Common myeloid progenitor, CD34-positive (primary cell): Measurements from ENCODE around the gene CYFIP1.

Experiments
- CTCF ChIA-PET: fragments of 350-600 bp; sonication (Branson Sonifier 250); formaldehyde crosslinking; loops from one replicate; lab custom pipeline; 2021; ENCODE audit warnings: antibody characterized with exemption; lab: Charles Lee
- POLR2A ChIA-PET: fragments of 350-600 bp; sonication (Branson Sonifier 250); formaldehyde crosslinking; loops from one replicate; lab custom pipeline; 2021; ENCODE audit warnings: antibody characterized with exemption; lab: Charles Lee
- DNase-seq, 3 donors: peaks; one replicate each; pipeline versions ENCODE4 v3.0.0 to v3.0.0-alpha.2; 2013
- H3K27ac ChIP-seq, 2 experiments: 1 replicate in 1 of 2; 2 replicates in 1 of 2; pipeline ENCODE4 v1.7.0; 2013; ENCODE audit warnings: inconsistent platforms in 2 of 2, low read length in 2 of 2, mild to moderate bottlenecking in 2 of 2, low read depth in 1 of 2, moderate library complexity in 1 of 2; ENCODE audit not compliant: severe bottlenecking in 2 of 2, insufficient read depth in 1 of 2, poor library complexity in 1 of 2
- H3K27me3 ChIP-seq, 5 experiments: replicated peaks in 2 of 5; 1 replicate in 3 of 5; 2 replicates in 2 of 5; pipeline versions ENCODE4 v1.6.1 to v1.7.0; 2013; ENCODE audit warnings: low read length in 4 of 5, mild to moderate bottlenecking in 2 of 5, moderate library complexity in 2 of 5, inconsistent platforms in 1 of 5; ENCODE audit not compliant: insufficient read depth in 5 of 5, control insufficient read depth in 4 of 5
- H3K36me3 ChIP-seq, 4 experiments: 1 replicate in 2 of 4; 2 replicates in 2 of 4; pipeline versions ENCODE4 v1.6.1 to v1.7.0; 2013; ENCODE audit warnings: low read length in 3 of 4, control low read depth in 1 of 4, mild to moderate bottlenecking in 1 of 4; ENCODE audit not compliant: control insufficient read depth in 4 of 4, insufficient read depth in 4 of 4
- H3K4me1 ChIP-seq, 4 experiments: 1 replicate in 3 of 4; 2 replicates in 1 of 4; pipeline versions ENCODE4 v1.6.1 to v1.7.1; 2013; ENCODE audit warnings: low read length in 3 of 4, mild to moderate bottlenecking in 3 of 4, control low read depth in 1 of 4, inconsistent platforms in 1 of 4, moderate library complexity in 1 of 4; ENCODE audit not compliant: control insufficient read depth in 4 of 4, insufficient read depth in 4 of 4; ENCODE audit errors: control extremely low read depth in 1 of 4
- H3K4me3 ChIP-seq, 7 experiments: 1 replicate in 4 of 7; 2 replicates in 3 of 7; pipeline versions ENCODE4 v1.5.1 to v1.7.0; 2013; ENCODE audit warnings: mild to moderate bottlenecking in 7 of 7, low read length in 6 of 7, moderate library complexity in 6 of 7, inconsistent platforms in 2 of 7, low read depth in 2 of 7, control low read depth in 1 of 7; ENCODE audit not compliant: insufficient read depth in 4 of 7, control insufficient read depth in 1 of 7; ENCODE audit errors: extremely low read depth in 1 of 7
- H3K9me3 ChIP-seq, 5 experiments: 1 replicate in 4 of 5; 2 replicates in 1 of 5; pipeline versions ENCODE4 v1.6.1 to v1.7.1; 2013; ENCODE audit warnings: low read length in 4 of 5, mild to moderate bottlenecking in 2 of 5, inconsistent platforms in 1 of 5, low read depth in 1 of 5, moderate library complexity in 1 of 5; ENCODE audit not compliant: control insufficient read depth in 4 of 5, insufficient read depth in 2 of 5; ENCODE audit errors: control extremely low read depth in 1 of 5
- WGBS: methylation state at CpG from one replicate; pipeline ENCODE4 v1.1.5; 2013; ENCODE audit not compliant: insufficient coverage; 5-methylcytosine and 5-hydroxymethylcytosine counted together

The CYFIP1 gene

DNA sequence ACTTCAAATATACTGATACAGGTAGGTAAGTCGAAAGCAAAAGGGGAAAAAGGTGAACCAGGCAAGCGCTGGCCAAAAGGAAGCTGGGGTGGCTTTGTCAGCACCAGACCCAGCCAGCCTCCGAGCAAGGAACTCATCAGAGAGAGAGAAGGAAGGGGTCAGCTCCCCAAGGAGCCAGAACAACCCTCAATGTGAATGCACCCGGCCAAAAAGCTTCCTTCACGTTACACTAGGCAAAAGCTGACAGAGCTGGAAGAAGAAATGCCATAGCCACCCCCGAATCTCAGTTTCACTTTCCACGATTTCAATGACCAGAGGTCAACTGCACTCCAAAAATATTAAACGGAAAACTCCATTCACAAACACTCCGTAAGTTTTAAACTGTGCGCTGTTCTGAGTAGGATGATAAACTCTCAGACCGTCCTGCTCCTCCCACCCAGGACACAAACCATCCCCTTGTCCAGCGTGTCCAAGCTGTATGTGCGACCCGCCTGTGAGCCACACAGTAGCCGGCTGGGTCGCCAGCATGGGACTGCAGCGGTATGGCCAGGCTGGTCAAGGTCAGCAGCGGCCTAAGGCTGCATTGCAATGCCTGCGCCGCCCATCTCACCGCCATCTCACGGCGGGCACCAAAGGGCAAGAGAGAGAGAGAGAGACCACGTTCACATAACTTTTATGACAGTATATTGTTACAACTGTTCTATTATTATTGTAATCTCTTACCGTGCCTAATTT, 29.7 kb downstream of the CYFIP1 start:
- Histone ChIP-seq H3K4me3 (no peak overlapping the region), H3K4me1 (peaks cover 0 to 27% (median 21%) of the 10 kb centered on the region in 4 experiments), H3K36me3 (peaks cover 0 to 6% (median 0%) of the 10 kb centered on the region in 4 experiments), H3K9me3 (no peaks in the 10 kb centered on the region), H3K27ac (peak overlapping the region in 1 of 2 experiments; percentile 12), H3K27me3 (no peaks in the 10 kb centered on the region)
- ChIA-PET POLR2A (no interaction called here), CTCF (no interaction called here)
- no peak for DNase-seq
- 98% methylated on average over 13 of the region's 25 CpGs for WGBS

- H3K36me3 ChIP-seq = peaks cover 0 to 18% (median 9%) of the 10 kb centered on the region in 4 experiments
- peak overlapping the region in 1 of 2 experiments; percentile 66 for H3K27ac ChIP-seq
- ChIA-PET POLR2A (interaction anchor here (1.0 kb wide), 1 partner anchor 15 kb away, joined by 3 read pairs; no protein-coding TSS in a partner anchor), CTCF (no interaction called here)
- H3K9me3 ChIP-seq = no peaks in the 10 kb centered on the region
- no peaks in the 10 kb centered on the region for H3K27me3 ChIP-seq
- H3K4me3 ChIP-seq = peak overlapping the region; percentile 0 to 73 (median 50)
- H3K4me1 ChIP-seq = peaks cover 0 to 27% (median 21%) of the 10 kb centered on the region in 4 experiments
- peak; percentile 31 to 72 (median 54) for DNase-seq
- 28% methylated on average over 15 of the region's 21 CpGs for WGBS
These were observed 31.1 kb downstream of the CYFIP1 start for GRCh38 chr15:22949074-22949547.

- H3K9me3 ChIP-seq = no peaks in the 10 kb centered on the region
- H3K36me3 ChIP-seq = peaks cover under 1 to 27% (median 14%) of the 10 kb centered on the region in 4 experiments
- DNase-seq = no peak
- H3K27ac ChIP-seq = no peak overlapping the region
- ChIA-PET CTCF (no interaction called here), POLR2A (interaction anchor here (1.0 kb wide), 1 partner anchor 17 kb away, joined by 3 read pairs; no protein-coding TSS in a partner anchor)
- H3K4me1 ChIP-seq = peaks cover 0 to 27% (median 21%) of the 10 kb centered on the region in 4 experiments
- H3K27me3 ChIP-seq = no peaks in the 10 kb centered on the region
- no peak overlapping the region for H3K4me3 ChIP-seq
- WGBS = 56% methylated on average over 1 of the region's 4 CpGs
These were observed 32.1 kb downstream of the CYFIP1 start for GRCh38 chr15:22948056-22948455.

DNA sequence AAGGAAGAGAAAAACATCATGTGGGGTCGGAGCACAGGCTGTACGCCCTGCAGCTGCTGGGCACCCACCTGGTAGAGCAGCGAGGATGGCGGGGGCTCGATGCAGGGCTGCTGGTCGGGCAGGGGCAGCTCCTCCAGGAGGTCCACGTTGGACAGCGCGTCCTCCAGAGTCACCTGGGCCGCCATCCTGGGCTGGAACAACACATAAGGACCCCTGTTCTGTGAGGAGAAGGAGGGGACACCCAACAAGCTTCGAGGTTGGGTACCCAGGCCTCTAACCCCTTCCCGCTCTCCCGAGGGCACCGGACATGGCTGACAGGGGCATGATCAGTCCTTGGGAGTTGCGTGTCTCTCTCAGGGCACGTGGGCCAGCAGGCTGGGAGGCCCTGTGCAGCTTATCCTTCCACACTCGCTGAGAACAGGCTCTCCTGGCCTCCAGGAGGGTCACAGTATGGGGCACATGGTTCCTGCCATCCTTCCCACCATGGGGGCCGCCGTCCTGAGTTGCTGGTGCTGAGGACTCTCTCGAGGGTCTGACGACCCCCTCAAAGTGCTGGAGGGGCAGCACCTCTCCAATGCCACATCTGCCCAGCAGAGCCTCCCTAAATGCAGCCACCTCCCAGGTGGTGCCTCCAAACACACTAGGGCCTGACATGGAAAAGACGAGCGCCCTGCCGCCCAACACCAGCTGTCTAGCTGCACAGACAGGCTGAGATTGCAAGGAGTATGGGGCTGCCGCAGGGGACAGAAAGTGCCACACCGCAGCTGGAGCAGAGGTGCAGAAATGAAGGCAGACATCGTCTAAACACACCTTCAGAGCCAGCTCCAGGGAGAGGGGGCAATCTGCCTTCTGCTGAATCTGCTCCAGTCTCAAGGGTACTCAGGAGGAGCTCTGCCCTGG, 32.8 kb downstream of the CYFIP1 start:
- Histone ChIP-seq H3K4me1 (peaks cover 0 to 27% (median 21%) of the 10 kb centered on the region in 4 experiments), H3K27me3 (no peaks in the 10 kb centered on the region), H3K9me3 (no peaks in the 10 kb centered on the region), H3K27ac (no peak overlapping the region), H3K36me3 (peaks cover 4 to 34% (median 18%) of the 10 kb centered on the region in 4 experiments), H3K4me3 (no peak overlapping the region)
- DNase-seq = no peak
- ChIA-PET POLR2A (no interaction called here), CTCF (no interaction called here)
- WGBS = 91% methylated on average over 24 of the region's 27 CpGs

DNA sequence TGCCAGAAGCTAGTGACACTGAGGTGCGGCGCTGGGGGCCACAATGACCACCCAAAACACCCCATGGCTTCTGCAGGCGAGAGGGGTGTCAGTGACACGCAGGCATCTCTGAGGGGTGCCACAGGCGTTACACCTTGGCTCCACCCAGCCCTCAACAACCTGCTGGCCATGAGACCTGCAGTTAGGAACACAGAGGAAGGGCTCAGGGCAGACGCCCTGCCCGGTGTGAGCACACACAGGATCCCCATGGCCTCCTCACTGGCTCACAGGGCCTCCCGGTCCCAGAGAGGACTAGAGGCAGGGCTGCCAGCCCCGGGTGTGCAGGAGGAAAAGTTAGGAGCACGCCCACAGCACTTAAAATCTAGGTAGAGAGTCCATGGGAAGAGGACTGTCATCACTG, 35.1 kb downstream of the CYFIP1 start:
- DNase-seq = no peak
- ChIA-PET CTCF (no interaction called here), POLR2A (no interaction called here)
- Histone ChIP-seq H3K36me3 (peaks cover 5 to 52% (median 29%) of the 10 kb centered on the region in 4 experiments), H3K27me3 (no peaks in the 10 kb centered on the region), H3K9me3 (no peaks in the 10 kb centered on the region), H3K27ac (no peak overlapping the region), H3K4me3 (no peak overlapping the region), H3K4me1 (peaks cover 0 to 21% (median 20%) of the 10 kb centered on the region in 4 experiments)
- WGBS = 94% methylated on average over 10 of the region's 10 CpGs

DNA sequence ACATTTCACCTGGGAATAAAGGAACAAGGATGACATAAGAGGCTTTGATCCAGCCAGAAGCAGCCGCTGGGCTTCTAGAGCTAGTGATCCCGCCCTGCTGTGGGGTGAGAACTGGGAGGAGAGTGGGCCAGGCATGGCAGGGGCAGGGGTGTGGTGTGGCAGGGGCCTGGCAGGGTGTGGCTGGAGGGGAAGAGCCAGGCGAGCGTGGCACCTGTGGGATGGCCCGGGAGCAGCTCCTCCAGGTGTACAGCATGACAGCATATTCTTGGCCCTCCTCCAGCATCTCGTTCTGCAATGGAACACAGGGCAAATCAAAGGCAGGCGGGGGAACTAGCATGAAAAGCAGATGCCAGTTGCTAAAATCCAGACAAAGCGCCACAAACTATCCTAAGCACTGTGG, 35.5 kb downstream of the CYFIP1 start:
- DNase-seq = no peak
- ChIA-PET POLR2A (interaction anchor here (0.6 kb wide), 1 partner anchor 18 kb away, joined by 5 read pairs; no protein-coding TSS in a partner anchor), CTCF (no interaction called here)
- Histone ChIP-seq H3K4me3 (no peak overlapping the region), H3K36me3 (peaks cover 9 to 57% (median 31%) of the 10 kb centered on the region in 4 experiments), H3K9me3 (no peaks in the 10 kb centered on the region), H3K27ac (no peak overlapping the region), H3K4me1 (peaks cover 0 to 21% (median 19%) of the 10 kb centered on the region in 4 experiments), H3K27me3 (no peaks in the 10 kb centered on the region)
- 91% methylated on average over 7 of the region's 8 CpGs for WGBS
